Natural killer cell treated with Interleukin-12 subunit alpha and Interleukin-12 subunit beta and Interleukin-15 and Interleukin-18, amount 100 ng/mL, for 72 hours (primary cell): ENCODE results near the gene REC8. TPM values are rescaled to one million over a fixed set of nuclear protein-coding genes. Genes with fewer than 3 reads are reported as not detected.
"Not testable (repeated sequence)": the region's sequence is repeated elsewhere in the genome, so short reads cannot be mapped to it uniquely, and the experiment has no call there.

Experiments
- ATAC-seq, 2 donors: fragments of 150-1000 bp; cut with Tn5 transposase in 1 of 2; sonication (Bioruptor Pico), chemical (Tn5 transposase) in 1 of 2; 2 replicates each; pipeline ENCODE4 v1.10.0; 2021
- DNase-seq: peaks from one replicate; pipeline ENCODE4 v3.0.0; 2022; ENCODE audit warnings: low spot score
- H3K27ac Mint-ChIP-seq, 2 donors: 1 replicate in 1 of 2; 2 replicates in 1 of 2; pipeline ENCODE4 v1.8.0; 2022; ENCODE audit warnings: mixed read lengths in 2 of 2, mild to moderate bottlenecking in 1 of 2, moderate library complexity in 1 of 2
- H3K27me3 Mint-ChIP-seq, 2 donors: 1 replicate in 1 of 2; 2 replicates in 1 of 2; pipeline ENCODE4 v1.8.0; 2022; ENCODE audit warnings: mixed read lengths in 2 of 2
- H3K36me3 Mint-ChIP-seq: one replicate; pipeline ENCODE4 v1.8.0; 2022; ENCODE audit warnings: mixed read lengths
- H3K4me1 Mint-ChIP-seq, 2 donors: 1 replicate in 1 of 2; 2 replicates in 1 of 2; pipeline ENCODE4 v1.8.0; 2022; ENCODE audit warnings: low read depth in 2 of 2, mixed read lengths in 2 of 2, mild to moderate bottlenecking in 1 of 2
- H3K4me3 Mint-ChIP-seq: one replicate; pipeline ENCODE4 v1.8.0; 2022; ENCODE audit warnings: mixed read lengths
- H3K9me3 Mint-ChIP-seq: 2 replicates; pipeline ENCODE4 v1.8.0; 2022; ENCODE audit warnings: mixed read lengths
- total RNA-seq, 2 donors: library from RNA; stranded (reverse); gene quantifications; one replicate each; pipeline ENCODE4 v1.2.3, GENCODE V29; 2022

The REC8 gene
- total RNA-seq, 2 donors from 2014 or later: 52.1 to 85.9 TPM

DNA sequence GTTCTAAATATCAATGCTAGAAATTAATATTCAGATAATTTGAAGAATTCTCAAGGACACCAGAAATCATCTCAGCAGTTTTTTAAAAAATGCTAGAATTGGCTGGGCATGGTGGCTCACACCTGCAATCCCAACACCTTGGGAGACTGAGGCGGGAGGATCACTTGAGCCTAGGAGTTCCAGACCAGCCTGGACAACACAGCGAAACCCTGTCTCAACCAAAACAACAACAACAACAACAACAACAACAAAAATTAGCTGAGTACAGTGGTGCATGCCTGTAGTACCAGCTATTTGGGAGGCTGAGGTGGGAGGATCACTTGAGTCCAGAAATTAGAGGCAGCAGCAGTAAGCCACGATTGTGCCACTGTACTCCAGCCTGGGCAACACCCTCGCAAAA is 47.2 kb downstream of the REC8 start:
- Mint-ChIP-seq H3K4me3 (no peak overlapping the region), H3K36me3 (no peaks in the 10 kb centered on the region), H3K9me3 (no peaks in the 10 kb centered on the region), H3K27ac (no peak overlapping the region), H3K27me3 (no peaks in the 10 kb centered on the region), H3K4me1 (peaks cover 18 to 25% of the 10 kb centered on the region in 2 donors)
- no peak for DNase-seq
- no peak for ATAC-seq

DNA sequence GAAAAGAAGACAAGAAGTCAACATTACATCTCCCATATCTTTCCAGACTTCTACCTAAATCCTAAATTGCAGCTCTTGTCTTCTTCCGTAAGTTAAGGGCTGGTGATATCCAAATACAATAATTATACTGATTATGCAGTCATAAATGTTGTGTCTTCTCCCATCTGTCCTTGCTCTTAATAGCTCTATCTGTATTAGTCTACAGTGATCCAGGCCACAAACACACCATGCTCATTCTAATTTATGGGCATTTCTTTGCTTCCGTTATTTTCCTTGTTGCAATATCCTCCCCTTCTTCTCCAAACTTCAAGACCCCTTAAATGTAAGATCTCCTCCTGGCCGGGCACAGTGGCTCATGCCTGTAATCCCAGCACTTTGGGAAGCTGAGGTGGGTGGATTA is 47.6 kb downstream of the REC8 start:
- Mint-ChIP-seq H3K4me1 (peaks cover 16 to 20% of the 10 kb centered on the region in 2 donors), H3K27me3 (no peaks in the 10 kb centered on the region), H3K9me3 (no peaks in the 10 kb centered on the region), H3K27ac (no peak overlapping the region), H3K4me3 (no peak overlapping the region), H3K36me3 (peaks cover 2% of the 10 kb centered on the region)
- ATAC-seq (no peak), DNase-seq (no peak)

DNA sequence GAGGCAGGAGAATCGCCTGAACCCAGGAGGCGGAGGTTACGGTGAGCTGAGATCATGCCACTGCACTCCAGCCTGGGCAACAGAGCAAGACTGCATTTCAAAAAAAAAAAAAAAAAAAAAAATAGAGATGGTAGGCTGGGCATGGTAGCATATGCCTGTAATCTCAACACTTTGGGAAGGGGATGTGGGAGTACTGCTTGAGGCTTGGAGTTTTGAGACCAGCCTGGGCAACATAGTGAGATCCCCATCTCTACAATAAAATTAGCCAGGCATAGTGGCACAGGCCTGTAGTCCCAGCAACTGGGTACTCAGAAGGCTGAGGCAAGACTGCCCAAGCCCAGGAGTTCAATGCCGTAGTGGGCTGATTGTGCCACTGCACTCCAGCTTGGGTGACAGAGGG is 51.1 kb downstream of the REC8 start:
- not testable (repeated sequence) for H3K27me3 Mint-ChIP-seq, DNase-seq, H3K9me3 Mint-ChIP-seq, H3K27ac Mint-ChIP-seq, ATAC-seq, H3K4me3 Mint-ChIP-seq, H3K4me1 Mint-ChIP-seq
- H3K36me3 Mint-ChIP-seq: peaks cover 12% of the 10 kb centered on the region

DNA sequence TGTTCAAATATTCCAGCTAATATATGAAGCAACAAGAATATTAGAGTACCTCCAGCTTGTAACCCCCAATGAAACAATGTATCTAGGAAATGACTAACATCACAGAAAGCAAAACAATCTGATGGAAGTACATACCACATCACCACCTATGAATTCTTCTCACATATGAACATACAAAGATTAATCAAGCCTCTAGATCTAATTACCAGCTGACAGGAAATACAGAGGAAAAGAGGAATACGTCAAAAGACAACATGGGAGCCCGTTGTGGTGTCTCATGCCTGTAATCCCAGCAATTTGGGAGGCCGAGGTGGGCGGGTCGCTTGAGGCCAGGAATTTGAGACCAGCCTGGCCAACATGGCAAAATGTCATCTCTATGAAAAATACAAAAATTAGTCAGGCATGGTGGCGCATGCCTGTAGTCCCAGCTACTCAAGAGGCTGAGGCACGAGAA is 52.8 kb downstream of the REC8 start:
- H3K9me3 Mint-ChIP-seq: no peaks in the 10 kb centered on the region
- no peaks in the 10 kb centered on the region for H3K27me3 Mint-ChIP-seq
- peaks cover 12% of the 10 kb centered on the region for H3K36me3 Mint-ChIP-seq
- no peak overlapping the region for H3K27ac Mint-ChIP-seq
- H3K4me3 Mint-ChIP-seq: no peak overlapping the region
- DNase-seq (no peak), ATAC-seq (no peak)
- peaks cover 9 to 10% of the 10 kb centered on the region in 2 donors for H3K4me1 Mint-ChIP-seq

DNA sequence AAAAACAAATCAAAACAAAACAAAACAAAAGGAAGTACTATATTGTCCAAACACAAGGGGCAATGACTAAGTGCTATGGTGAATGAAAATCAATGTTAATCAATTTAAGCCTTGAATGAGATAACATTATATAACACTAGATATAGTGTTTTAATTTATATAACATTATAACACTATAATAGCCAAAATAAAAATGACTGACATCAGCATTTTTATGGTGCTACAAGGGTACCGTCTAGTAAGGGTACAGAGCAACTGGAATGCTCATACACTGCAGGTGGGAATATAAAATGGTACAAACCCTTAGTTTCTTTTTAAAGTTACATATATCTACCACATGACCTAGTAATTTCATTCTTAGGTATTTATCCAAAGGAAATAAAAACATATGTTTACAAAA is 54.6 kb downstream of the REC8 start:
- no peak overlapping the region for H3K27ac Mint-ChIP-seq
- ATAC-seq (no peak), DNase-seq (no peak)
- H3K36me3 Mint-ChIP-seq: peaks cover 12% of the 10 kb centered on the region
- H3K4me3 Mint-ChIP-seq: no peak overlapping the region
- H3K9me3 Mint-ChIP-seq: no peaks in the 10 kb centered on the region
- no peaks in the 10 kb centered on the region for H3K27me3 Mint-ChIP-seq
- peaks cover 10 to 16% of the 10 kb centered on the region in 2 donors for H3K4me1 Mint-ChIP-seq

DNA sequence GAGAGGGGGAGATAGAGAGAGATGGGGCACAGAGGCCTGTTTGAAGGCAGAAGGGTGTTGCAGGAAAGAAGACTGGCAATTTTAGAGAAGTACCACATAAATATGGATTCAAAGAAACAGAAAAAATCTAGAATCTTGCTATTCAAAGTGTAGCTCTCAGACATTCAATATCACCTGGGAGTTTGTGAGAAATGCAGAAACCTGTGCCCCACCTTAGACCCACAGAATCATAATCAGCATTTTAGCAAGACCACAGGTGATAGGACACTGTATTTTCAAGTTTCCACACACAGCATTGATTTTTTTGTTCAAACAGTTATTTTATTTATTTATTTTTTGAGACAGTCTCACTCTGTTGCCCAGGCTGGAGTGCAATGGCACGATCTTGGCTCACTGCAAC is 57.0 kb downstream of the REC8 start:
- H3K4me1 Mint-ChIP-seq: peaks cover 18 to 29% of the 10 kb centered on the region in 2 donors
- peaks cover 12% of the 10 kb centered on the region for H3K36me3 Mint-ChIP-seq
- H3K9me3 Mint-ChIP-seq: no peaks in the 10 kb centered on the region
- H3K27ac Mint-ChIP-seq: no peak overlapping the region
- ATAC-seq: no peak
- no peak overlapping the region for H3K4me3 Mint-ChIP-seq
- no peak for DNase-seq
- no peaks in the 10 kb centered on the region for H3K27me3 Mint-ChIP-seq

Other genes with a start within 250 kb of the REC8 start
- 10 to 100 TPM; 12.3 to 19.0 TPM for gene DHRS4, start 218.3 kb upstream of the REC8 start, total RNA-seq
- gene DHRS4L2, start 183.2 kb upstream of the REC8 start, total RNA-seq: 10 to 100 TPM; 13.7 to 16.5 TPM
- under 1 TPM; 0.10 to 0.50 TPM for gene CARMIL3, start 120.1 kb upstream of the REC8 start, total RNA-seq
- not detected for gene CPNE6, start 100.5 kb upstream of the REC8 start, total RNA-seq
- 10 to 100 TPM; 30.4 to 68.3 TPM for gene PCK2, start 77.8 kb upstream of the REC8 start, total RNA-seq
- gene DCAF11, start 57.3 kb upstream of the REC8 start, total RNA-seq: 10 to 100 TPM; 87.4 to 96.1 TPM
- 1 to 10 TPM; 1.8 to 2.2 TPM for gene NRL, start 57.1 kb upstream of the REC8 start, total RNA-seq
- gene FITM1, start 41.4 kb upstream of the REC8 start, total RNA-seq: 1 to 10 TPM in 1 of 2 donors, under 1 TPM in 1; 0.67 to 1.8 TPM
- 100 to 1,000 TPM; 237 to 406 TPM for gene PSME1, start 35.9 kb upstream of the REC8 start, total RNA-seq
- 10 to 100 TPM; 28.7 to 37.5 TPM for gene EMC9, start 30.5 kb upstream of the REC8 start, total RNA-seq
- gene PSME2, start 25.5 kb upstream of the REC8 start, total RNA-seq: 100 to 1,000 TPM; 600 to 673 TPM
- 100 to 1,000 TPM; 115 to 170 TPM for gene RNF31, start 24.6 kb upstream of the REC8 start, total RNA-seq
- 100 to 1,000 TPM; 135 to 227 TPM for gene IRF9, start 10.8 kb upstream of the REC8 start, total RNA-seq
- 100 to 1,000 TPM in 1 of 2 donors, 10 to 100 TPM in 1; 52.8 to 145 TPM for gene IPO4, start 16.7 kb downstream of the REC8 start, total RNA-seq
- 10 to 100 TPM; 27.6 to 30.2 TPM for gene TM9SF1, start 23.4 kb downstream of the REC8 start, total RNA-seq
- under 1 TPM in 1 of 2 donors, not detected in 1; 0.95 TPM for gene TSSK4, start 33.6 kb downstream of the REC8 start, total RNA-seq
- gene CHMP4A, start 41.4 kb downstream of the REC8 start, total RNA-seq: 10 to 100 TPM; 66.2 to 95.0 TPM
- 10 to 100 TPM in 1 of 2 donors, 1 to 10 TPM in 1; 9.1 to 11.3 TPM for gene MDP1, start 44.0 kb downstream of the REC8 start, total RNA-seq
- gene NEDD8, start 60.3 kb downstream of the REC8 start, total RNA-seq: 100 to 1,000 TPM; 196 to 199 TPM
- gene GMPR2, start 60.8 kb downstream of the REC8 start, total RNA-seq: 10 to 100 TPM; 40.5 to 54.5 TPM
- gene TINF2, start 70.5 kb downstream of the REC8 start, total RNA-seq: 100 to 1,000 TPM in 1 of 2 donors, 10 to 100 TPM in 1; 77.7 to 103 TPM
- 1 to 10 TPM; 2.5 to 8.7 TPM for gene TGM1, start 91.1 kb downstream of the REC8 start, total RNA-seq
- gene RABGGTA, start 99.5 kb downstream of the REC8 start, total RNA-seq: 10 to 100 TPM; 37.6 to 47.5 TPM
- 10 to 100 TPM; 15.6 to 17.4 TPM for gene DHRS1, start 127.7 kb downstream of the REC8 start, total RNA-seq
- gene NOP9, start 127.8 kb downstream of the REC8 start, total RNA-seq: 10 to 100 TPM; 38.5 to 59.0 TPM
- 10 to 100 TPM in 1 of 2 donors, 1 to 10 TPM in 1; 6.8 to 20.2 TPM for gene CIDEB, start 135.9 kb downstream of the REC8 start, total RNA-seq
- gene LTB4R2, start 138.1 kb downstream of the REC8 start, total RNA-seq: 10 to 100 TPM; 13.7 to 27.1 TPM
- gene LTB4R, start 139.4 kb downstream of the REC8 start, total RNA-seq: 10 to 100 TPM; 13.2 to 37.3 TPM
- 1 to 10 TPM; 1.0 to 1.9 TPM for gene ADCY4, start 163.0 kb downstream of the REC8 start, total RNA-seq
- 10 to 100 TPM; 12.5 to 15.5 TPM for gene RIPK3, start 167.9 kb downstream of the REC8 start, total RNA-seq
- gene NFATC4, start 196.1 kb downstream of the REC8 start, total RNA-seq: not detected
- gene NYNRIN, start 226.9 kb downstream of the REC8 start, total RNA-seq: under 1 TPM in 1 of 2 donors, not detected in 1; 0.11 TPM